GM23338 (cell line): ENCODE results near the gene HABP4. TPM values are rescaled to one million over a fixed set of nuclear protein-coding genes. Genes with fewer than 3 reads are reported as not detected.

Experiments
- ATAC-seq: fragments of 200-7000 bp; cut with Tn5 transposase; 3 replicates; pipeline ENCODE4 v1.9.1; 2020
- DNase-seq: peaks from one replicate; pipeline ENCODE4 v3.0.0-alpha.2; 2015; ENCODE audit warnings: low spot score
- H2AFZ ChIP-seq: fragments of 200-600 bp; sonication (generic); 2 replicates; pipeline ENCODE4 v1.8.0; 2016; ENCODE audit warnings: antibody characterized with exemption, mild to moderate bottlenecking, moderate library complexity
- H3F3A ChIP-seq: fragments of 200-600 bp; sonication (generic); replicated peaks from 2 replicates; pipeline ENCODE4 v1.8.0; 2017; ENCODE audit warnings: antibody characterized with exemption, mixed run types, low read depth
- H3K27ac ChIP-seq: fragments of 200-600 bp; sonication (generic); 2 replicates; pipeline ENCODE4 v1.6.1; 2016; ENCODE audit warnings: low read depth
- H3K27me3 ChIP-seq: fragments of 200-600 bp; sonication (generic); 2 replicates; pipeline ENCODE4 v1.8.0; 2016; ENCODE audit warnings: mild to moderate bottlenecking, mixed run types, moderate library complexity; ENCODE audit not compliant: insufficient read depth
- H3K36me3 ChIP-seq: fragments of 200-600 bp; sonication (generic); 2 replicates; pipeline ENCODE4 v1.8.0; 2016; ENCODE audit warnings: mild to moderate bottlenecking; ENCODE audit not compliant: insufficient read depth
- H3K4me1 ChIP-seq: fragments of 200-600 bp; sonication (generic); 2 replicates; pipeline ENCODE4 v1.8.0; 2016; ENCODE audit warnings: mild to moderate bottlenecking, moderate library complexity; ENCODE audit not compliant: insufficient read depth
- H3K4me2 ChIP-seq: fragments of 200-600 bp; sonication (generic); 2 replicates; pipeline ENCODE4 v1.7.1; 2017; ENCODE audit warnings: mixed run types
- H3K4me3 ChIP-seq: fragments of 200-600 bp; sonication (generic); 2 replicates; pipeline ENCODE4 v1.6.1; 2016; ENCODE audit warnings: mixed run types
- H3K79me2 ChIP-seq: fragments of 200-600 bp; sonication (generic); replicated peaks from 2 replicates; pipeline ENCODE4 v1.8.0; 2017; ENCODE audit warnings: mild to moderate bottlenecking; ENCODE audit not compliant: insufficient read depth
- H3K9me2 ChIP-seq: fragments of 200-600 bp; sonication (generic); 2 replicates; pipeline ENCODE4 v1.8.0; 2017; ENCODE audit not compliant: insufficient read depth
- H4K20me1 ChIP-seq: fragments of 200-600 bp; sonication (generic); replicated peaks from 2 replicates; pipeline ENCODE4 v1.8.0; 2017; ENCODE audit warnings: mild to moderate bottlenecking; ENCODE audit not compliant: insufficient read depth
- H3K27ac Mint-ChIP-seq: 2 replicates; pipeline ENCODE4 v1.8.0; 2020; ENCODE audit warnings: inconsistent platforms, mild to moderate bottlenecking, moderate library complexity, mixed read lengths
- H3K27me3 Mint-ChIP-seq: 3 replicates; pipeline ENCODE4 v1.8.0; 2022; ENCODE audit warnings: low read depth, mild to moderate bottlenecking, moderate library complexity, mixed read lengths, inconsistent platforms; ENCODE audit not compliant: insufficient read depth, poor library complexity
- H3K36me3 Mint-ChIP-seq: 3 replicates; pipeline ENCODE4 v1.8.0; 2021; ENCODE audit warnings: low read depth, mild to moderate bottlenecking, inconsistent platforms, moderate library complexity, mixed read lengths
- H3K4me1 Mint-ChIP-seq: 3 replicates; pipeline ENCODE4 v1.8.0; 2020; ENCODE audit warnings: mild to moderate bottlenecking, inconsistent platforms, mixed read lengths
- H3K4me3 Mint-ChIP-seq: 3 replicates; pipeline ENCODE4 v1.8.0; 2021; ENCODE audit warnings: moderate library complexity, mild to moderate bottlenecking, inconsistent platforms, mixed read lengths
- H3K9me3 Mint-ChIP-seq: 3 replicates; pipeline ENCODE4 v1.8.0; 2020; ENCODE audit warnings: moderate library complexity, mild to moderate bottlenecking, inconsistent platforms, mixed read lengths
- CTCF ChIP-seq, 2 experiments: fragments of 200-600 bp in 1 of 2; sonication (generic) in 1 of 2; conservative IDR thresholded peaks; 2 replicates each; pipeline versions ENCODE4 v1.5.1 to v1.6.1; 2016 to 2017; ENCODE audit warnings: antibody characterized with exemption in 2 of 2, low read depth in 2 of 2, mild to moderate bottlenecking in 2 of 2, moderate library complexity in 1 of 2
- ETS1 ChIP-seq: IDR thresholded peaks from 2 replicates; pipeline ENCODE4 v1.6.1; 2016; ENCODE audit warnings: antibody characterized with exemption
- EZH2 ChIP-seq: fragments of 200-600 bp; sonication (generic); IDR thresholded peaks from one replicate; pipeline ENCODE4 v1.8.0; 2017; ENCODE audit warnings: antibody characterized with exemption, mild to moderate bottlenecking, low read depth; ENCODE audit not compliant: unreplicated experiment
- EZH2phosphoT487 ChIP-seq: fragments of 200-600 bp; sonication (generic); IDR thresholded peaks from one replicate; pipeline ENCODE4 v1.8.1; 2018; ENCODE audit warnings: antibody characterized with exemption; ENCODE audit not compliant: unreplicated experiment
- JUNB ChIP-seq: IDR thresholded peaks from one replicate; pipeline ENCODE4 v1.6.1; 2016; ENCODE audit warnings: antibody characterized with exemption; ENCODE audit not compliant: unreplicated experiment
- REST ChIP-seq: IDR thresholded peaks from one replicate; pipeline ENCODE4 v1.6.1; 2018; ENCODE audit warnings: antibody characterized with exemption; ENCODE audit not compliant: unreplicated experiment
- ZNF114 ChIP-seq: fragments of 250-450 bp; sonication (Bioruptor Pico); IDR thresholded peaks from 2 replicates; pipeline ENCODE4 v1.5.0; 2020; ENCODE audit warnings: mild to moderate bottlenecking, moderate library complexity
- polyA plus RNA-seq: library from polyadenylated mRNA; unstranded; fragments of >200 nt; fragmentation: Nextera tagmentation; extraction: Ambion mirVana; gene quantifications from 2 replicates; pipeline ENCODE4 v1.2.1, GENCODE V29; 2016
- total RNA-seq: library from RNA; depleted of rRNA; stranded (reverse); fragments of >200 nt; shearing (Covaris generic); gene quantifications from 2 replicates; pipeline ENCODE4 v1.2.3, GENCODE V29; 2014

HABP4 gene
- total and polyA plus RNA-seq, 2 experiments from 2014 or later, result 8.8 to 9.9 TPM

- peak overlapping the region; percentile 24 for H3K27ac ChIP-seq
- H3K4me2 ChIP-seq, result peak overlapping the region; percentile 17; the same call in 1 of the 2 replicates
Observed at GRCh38 chr9:96510258-96510657, 60.3 kb downstream of the HABP4 start.

More at GRCh38 chr9:96510258-96510657, 60.3 kb downstream of the HABP4 start:
- ATAC-seq (peak; percentile 69), DNase-seq (peak; percentile 49)
- Mint-ChIP-seq H3K27me3 (peaks cover 2% of the 10 kb centered on the region), H3K27ac (peak overlapping the region; percentile 82; the same call in 1 of the 2 replicates), H3K4me3 (no peak overlapping the region), H3K9me3 (no peaks in the 10 kb centered on the region), H3K36me3 (peaks cover 40% of the 10 kb centered on the region), H3K4me1 (peaks cover 12% of the 10 kb centered on the region)
- Histone ChIP-seq H3K4me3 (0 out of 2 replicates have a peak overlapping the region, but pooled peaks have one; percentile 5), H4K20me1 (no peaks in the 10 kb centered on the region), H3K9me2 (no peaks in the 10 kb centered on the region), H3F3A (no peaks in the 10 kb centered on the region), H3K27me3 (no peaks in the 10 kb centered on the region), H3K36me3 (0 out of 2 replicates have a peak, but pooled peaks cover 2% of the 10 kb centered on the region), H3K4me1 (peaks cover 25% of the 10 kb centered on the region; the same call in 1 of the 2 replicates), H2AFZ (no peak overlapping the region), H3K79me2 (no peaks in the 10 kb centered on the region)
- TF ChIP-seq ZNF114 (CRISPR knock-in tag) (no peak), REST (no peak), JUNB (no peak), EZH2phosphoT487 (no peak), ETS1 (no peak), EZH2 (no peak), CTCF (conservative IDR thresholded peaks at IDR 0.05; ENCODE audit: low read depth in 2 of 2) (no peak)
